GM23338 (cell line): ENCODE measurements around the gene ABI2. TPM values are rescaled to one million over a fixed set of nuclear protein-coding genes. Genes with fewer than 3 reads are reported as not detected.

Experiments
- ATAC-seq: fragments of 200-7000 bp; cut with Tn5 transposase; 3 replicates; pipeline ENCODE4 v1.9.1; 2020
- DNase-seq: peaks from one replicate; pipeline ENCODE4 v3.0.0-alpha.2; 2015; ENCODE audit warnings: low spot score
- H2AFZ ChIP-seq: fragments of 200-600 bp; sonication (generic); 2 replicates; pipeline ENCODE4 v1.8.0; 2016; ENCODE audit warnings: antibody characterized with exemption, mild to moderate bottlenecking, moderate library complexity
- H3F3A ChIP-seq: fragments of 200-600 bp; sonication (generic); replicated peaks from 2 replicates; pipeline ENCODE4 v1.8.0; 2017; ENCODE audit warnings: antibody characterized with exemption, mixed run types, low read depth
- H3K27ac ChIP-seq: fragments of 200-600 bp; sonication (generic); 2 replicates; pipeline ENCODE4 v1.6.1; 2016; ENCODE audit warnings: low read depth
- H3K27me3 ChIP-seq: fragments of 200-600 bp; sonication (generic); 2 replicates; pipeline ENCODE4 v1.8.0; 2016; ENCODE audit warnings: mild to moderate bottlenecking, mixed run types, moderate library complexity; ENCODE audit not compliant: insufficient read depth
- H3K36me3 ChIP-seq: fragments of 200-600 bp; sonication (generic); 2 replicates; pipeline ENCODE4 v1.8.0; 2016; ENCODE audit warnings: mild to moderate bottlenecking; ENCODE audit not compliant: insufficient read depth
- H3K4me1 ChIP-seq: fragments of 200-600 bp; sonication (generic); 2 replicates; pipeline ENCODE4 v1.8.0; 2016; ENCODE audit warnings: mild to moderate bottlenecking, moderate library complexity; ENCODE audit not compliant: insufficient read depth
- H3K4me2 ChIP-seq: fragments of 200-600 bp; sonication (generic); 2 replicates; pipeline ENCODE4 v1.7.1; 2017; ENCODE audit warnings: mixed run types
- H3K4me3 ChIP-seq: fragments of 200-600 bp; sonication (generic); 2 replicates; pipeline ENCODE4 v1.6.1; 2016; ENCODE audit warnings: mixed run types
- H3K79me2 ChIP-seq: fragments of 200-600 bp; sonication (generic); replicated peaks from 2 replicates; pipeline ENCODE4 v1.8.0; 2017; ENCODE audit warnings: mild to moderate bottlenecking; ENCODE audit not compliant: insufficient read depth
- H3K9me2 ChIP-seq: fragments of 200-600 bp; sonication (generic); 2 replicates; pipeline ENCODE4 v1.8.0; 2017; ENCODE audit not compliant: insufficient read depth
- H4K20me1 ChIP-seq: fragments of 200-600 bp; sonication (generic); replicated peaks from 2 replicates; pipeline ENCODE4 v1.8.0; 2017; ENCODE audit warnings: mild to moderate bottlenecking; ENCODE audit not compliant: insufficient read depth
- H3K27ac Mint-ChIP-seq: 2 replicates; pipeline ENCODE4 v1.8.0; 2020; ENCODE audit warnings: inconsistent platforms, mild to moderate bottlenecking, moderate library complexity, mixed read lengths
- H3K27me3 Mint-ChIP-seq: 3 replicates; pipeline ENCODE4 v1.8.0; 2022; ENCODE audit warnings: low read depth, mild to moderate bottlenecking, moderate library complexity, mixed read lengths, inconsistent platforms; ENCODE audit not compliant: insufficient read depth, poor library complexity
- H3K36me3 Mint-ChIP-seq: 3 replicates; pipeline ENCODE4 v1.8.0; 2021; ENCODE audit warnings: low read depth, mild to moderate bottlenecking, inconsistent platforms, moderate library complexity, mixed read lengths
- H3K4me1 Mint-ChIP-seq: 3 replicates; pipeline ENCODE4 v1.8.0; 2020; ENCODE audit warnings: mild to moderate bottlenecking, inconsistent platforms, mixed read lengths
- H3K4me3 Mint-ChIP-seq: 3 replicates; pipeline ENCODE4 v1.8.0; 2021; ENCODE audit warnings: moderate library complexity, mild to moderate bottlenecking, inconsistent platforms, mixed read lengths
- H3K9me3 Mint-ChIP-seq: 3 replicates; pipeline ENCODE4 v1.8.0; 2020; ENCODE audit warnings: moderate library complexity, mild to moderate bottlenecking, inconsistent platforms, mixed read lengths
- CREB1 ChIP-seq: fragments of 250-450 bp; sonication (Bioruptor Pico); IDR thresholded peaks from 2 replicates; pipeline ENCODE4 v1.5.0; 2020; ENCODE audit warnings: low read depth, mild to moderate bottlenecking, moderate library complexity
- ETS1 ChIP-seq: IDR thresholded peaks from 2 replicates; pipeline ENCODE4 v1.6.1; 2016; ENCODE audit warnings: antibody characterized with exemption
- EZH2 ChIP-seq: fragments of 200-600 bp; sonication (generic); IDR thresholded peaks from one replicate; pipeline ENCODE4 v1.8.0; 2017; ENCODE audit warnings: antibody characterized with exemption, mild to moderate bottlenecking, low read depth; ENCODE audit not compliant: unreplicated experiment
- EZH2phosphoT487 ChIP-seq: fragments of 200-600 bp; sonication (generic); IDR thresholded peaks from one replicate; pipeline ENCODE4 v1.8.1; 2018; ENCODE audit warnings: antibody characterized with exemption; ENCODE audit not compliant: unreplicated experiment
- JUNB ChIP-seq: IDR thresholded peaks from one replicate; pipeline ENCODE4 v1.6.1; 2016; ENCODE audit warnings: antibody characterized with exemption; ENCODE audit not compliant: unreplicated experiment
- NANOG ChIP-seq: IDR thresholded peaks from 2 replicates; pipeline ENCODE4 v1.6.1; 2016; ENCODE audit warnings: antibody characterized with exemption, borderline replicate concordance
- POLR2AphosphoS5 ChIP-seq: IDR thresholded peaks from 2 replicates; pipeline ENCODE4 v1.6.1; 2016; ENCODE audit warnings: antibody characterized with exemption, low read depth
- REST ChIP-seq: IDR thresholded peaks from one replicate; pipeline ENCODE4 v1.6.1; 2018; ENCODE audit warnings: antibody characterized with exemption; ENCODE audit not compliant: unreplicated experiment
- STAT1 ChIP-seq: IDR thresholded peaks from one replicate; pipeline ENCODE4 v1.6.1; 2016; ENCODE audit warnings: antibody characterized with exemption; ENCODE audit not compliant: unreplicated experiment
- ZNF114 ChIP-seq: fragments of 250-450 bp; sonication (Bioruptor Pico); IDR thresholded peaks from 2 replicates; pipeline ENCODE4 v1.5.0; 2020; ENCODE audit warnings: mild to moderate bottlenecking, moderate library complexity
- ZNF331 ChIP-seq: fragments of 250-450 bp; sonication (Bioruptor Pico); IDR thresholded peaks from 2 replicates; pipeline ENCODE4 v1.5.0; 2020; ENCODE audit warnings: low read depth, mild to moderate bottlenecking, moderate library complexity
- polyA plus RNA-seq: library from polyadenylated mRNA; unstranded; fragments of >200 nt; fragmentation: Nextera tagmentation; extraction: Ambion mirVana; gene quantifications from 2 replicates; pipeline ENCODE4 v1.2.1, GENCODE V29; 2016
- total RNA-seq: library from RNA; depleted of rRNA; stranded (reverse); fragments of >200 nt; shearing (Covaris generic); gene quantifications from 2 replicates; pipeline ENCODE4 v1.2.3, GENCODE V29; 2014
- TF ChIP-seq, protein P1 (sequence below): fragments of 250-450 bp; sonication (Bioruptor Pico); IDR thresholded peaks from 2 replicates; pipeline ENCODE4 v1.5.0; 2020; ENCODE audit warnings: mild to moderate bottlenecking, moderate library complexity
- TF ChIP-seq, protein P2 (sequence below), 2 experiments: fragments of 200-600 bp in 1 of 2; sonication (generic) in 1 of 2; conservative IDR thresholded peaks; 2 replicates each; pipeline versions ENCODE4 v1.5.1 to v1.6.1; 2016 to 2017; ENCODE audit warnings: antibody characterized with exemption in 2 of 2, low read depth in 2 of 2, mild to moderate bottlenecking in 2 of 2, moderate library complexity in 1 of 2

Gene ABI2
- total and polyA plus RNA-seq, 2 experiments from 2014 or later: 46.5 to 114 TPM

GRCh38 chr2:203282101-203282500 lies 46.1 kb upstream of the ABI2 start:
- Histone ChIP-seq H3K4me2 (no peak overlapping the region), H3K27me3 (no peaks in the 10 kb centered on the region), H3K4me1 (no peaks in the 10 kb centered on the region), H3F3A (peaks cover 4% of the 10 kb centered on the region; the same call in 1 of the 2 replicates), H3K27ac (no peak overlapping the region), H2AFZ (no peak overlapping the region), H3K9me2 (no peaks in the 10 kb centered on the region), H3K4me3 (no peak overlapping the region), H3K36me3 (peaks cover 21% of the 10 kb centered on the region; the same call in 1 of the 2 replicates), H4K20me1 (no peaks in the 10 kb centered on the region), H3K79me2 (no peaks in the 10 kb centered on the region)
- Mint-ChIP-seq H3K27ac (no peak overlapping the region), H3K27me3 (no peaks in the 10 kb centered on the region), H3K4me3 (no peak overlapping the region), H3K36me3 (peaks cover 46% of the 10 kb centered on the region; the same call in 2 of the 3 replicates), H3K4me1 (no peaks in the 10 kb centered on the region), H3K9me3 (no peaks in the 10 kb centered on the region)
- DNase-seq (no peak), ATAC-seq (no peak)
- TF ChIP-seq ZNF114 (CRISPR knock-in tag) (no peak), EZH2 (no peak), STAT1 (no peak), EZH2phosphoT487 (no peak), NANOG (no peak), POLR2AphosphoS5 (no peak), ZNF331 (no peak), REST (no peak), ETS1 (no peak), CREB1 (CRISPR knock-in tag) (no peak), JUNB (no peak)
- TF ChIP-seq, protein P1, sequence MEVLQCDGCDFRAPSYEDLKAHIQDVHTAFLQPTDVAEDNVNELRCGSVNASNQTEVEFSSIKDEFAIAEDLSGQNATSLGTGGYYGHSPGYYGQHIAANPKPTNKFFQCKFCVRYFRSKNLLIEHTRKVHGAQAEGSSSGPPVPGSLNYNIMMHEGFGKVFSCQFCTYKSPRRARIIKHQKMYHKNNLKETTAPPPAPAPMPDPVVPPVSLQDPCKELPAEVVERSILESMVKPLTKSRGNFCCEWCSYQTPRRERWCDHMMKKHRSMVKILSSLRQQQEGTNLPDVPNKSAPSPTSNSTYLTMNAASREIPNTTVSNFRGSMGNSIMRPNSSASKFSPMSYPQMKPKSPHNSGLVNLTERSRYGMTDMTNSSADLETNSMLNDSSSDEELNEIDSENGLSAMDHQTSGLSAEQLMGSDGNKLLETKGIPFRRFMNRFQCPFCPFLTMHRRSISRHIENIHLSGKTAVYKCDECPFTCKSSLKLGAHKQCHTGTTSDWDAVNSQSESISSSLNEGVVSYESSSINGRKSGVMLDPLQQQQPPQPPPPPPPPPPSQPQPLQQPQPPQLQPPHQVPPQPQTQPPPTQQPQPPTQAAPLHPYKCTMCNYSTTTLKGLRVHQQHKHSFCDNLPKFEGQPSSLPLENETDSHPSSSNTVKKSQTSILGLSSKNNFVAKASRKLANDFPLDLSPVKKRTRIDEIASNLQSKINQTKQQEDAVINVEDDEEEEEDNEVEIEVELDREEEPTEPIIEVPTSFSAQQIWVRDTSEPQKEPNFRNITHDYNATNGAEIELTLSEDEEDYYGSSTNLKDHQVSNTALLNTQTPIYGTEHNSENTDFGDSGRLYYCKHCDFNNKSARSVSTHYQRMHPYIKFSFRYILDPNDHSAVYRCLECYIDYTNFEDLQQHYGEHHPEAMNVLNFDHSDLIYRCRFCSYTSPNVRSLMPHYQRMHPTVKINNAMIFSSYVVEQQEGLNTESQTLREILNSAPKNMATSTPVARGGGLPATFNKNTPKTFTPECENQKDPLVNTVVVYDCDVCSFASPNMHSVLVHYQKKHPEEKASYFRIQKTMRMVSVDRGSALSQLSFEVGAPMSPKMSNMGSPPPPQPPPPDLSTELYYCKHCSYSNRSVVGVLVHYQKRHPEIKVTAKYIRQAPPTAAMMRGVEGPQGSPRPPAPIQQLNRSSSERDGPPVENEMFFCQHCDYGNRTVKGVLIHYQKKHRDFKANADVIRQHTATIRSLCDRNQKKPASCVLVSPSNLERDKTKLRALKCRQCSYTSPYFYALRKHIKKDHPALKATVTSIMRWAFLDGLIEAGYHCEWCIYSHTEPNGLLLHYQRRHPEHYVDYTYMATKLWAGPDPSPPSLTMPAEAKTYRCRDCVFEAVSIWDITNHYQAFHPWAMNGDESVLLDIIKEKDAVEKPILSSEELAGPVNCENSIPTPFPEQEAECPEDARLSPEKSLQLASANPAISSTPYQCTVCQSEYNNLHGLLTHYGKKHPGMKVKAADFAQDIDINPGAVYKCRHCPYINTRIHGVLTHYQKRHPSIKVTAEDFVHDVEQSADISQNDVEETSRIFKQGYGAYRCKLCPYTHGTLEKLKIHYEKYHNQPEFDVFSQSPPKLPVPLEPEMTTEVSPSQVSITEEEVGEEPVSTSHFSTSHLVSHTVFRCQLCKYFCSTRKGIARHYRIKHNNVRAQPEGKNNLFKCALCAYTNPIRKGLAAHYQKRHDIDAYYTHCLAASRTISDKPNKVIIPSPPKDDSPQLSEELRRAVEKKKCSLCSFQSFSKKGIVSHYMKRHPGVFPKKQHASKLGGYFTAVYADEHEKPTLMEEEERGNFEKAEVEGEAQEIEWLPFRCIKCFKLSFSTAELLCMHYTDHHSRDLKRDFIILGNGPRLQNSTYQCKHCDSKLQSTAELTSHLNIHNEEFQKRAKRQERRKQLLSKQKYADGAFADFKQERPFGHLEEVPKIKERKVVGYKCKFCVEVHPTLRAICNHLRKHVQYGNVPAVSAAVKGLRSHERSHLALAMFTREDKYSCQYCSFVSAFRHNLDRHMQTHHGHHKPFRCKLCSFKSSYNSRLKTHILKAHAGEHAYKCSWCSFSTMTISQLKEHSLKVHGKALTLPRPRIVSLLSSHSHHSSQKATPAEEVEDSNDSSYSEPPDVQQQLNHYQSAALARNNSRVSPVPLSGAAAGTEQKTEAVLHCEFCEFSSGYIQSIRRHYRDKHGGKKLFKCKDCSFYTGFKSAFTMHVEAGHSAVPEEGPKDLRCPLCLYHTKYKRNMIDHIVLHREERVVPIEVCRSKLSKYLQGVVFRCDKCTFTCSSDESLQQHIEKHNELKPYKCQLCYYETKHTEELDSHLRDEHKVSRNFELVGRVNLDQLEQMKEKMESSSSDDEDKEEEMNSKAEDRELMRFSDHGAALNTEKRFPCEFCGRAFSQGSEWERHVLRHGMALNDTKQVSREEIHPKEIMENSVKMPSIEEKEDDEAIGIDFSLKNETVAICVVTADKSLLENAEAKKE (CRISPR knock-in tag): no peak
- TF ChIP-seq, protein P2, sequence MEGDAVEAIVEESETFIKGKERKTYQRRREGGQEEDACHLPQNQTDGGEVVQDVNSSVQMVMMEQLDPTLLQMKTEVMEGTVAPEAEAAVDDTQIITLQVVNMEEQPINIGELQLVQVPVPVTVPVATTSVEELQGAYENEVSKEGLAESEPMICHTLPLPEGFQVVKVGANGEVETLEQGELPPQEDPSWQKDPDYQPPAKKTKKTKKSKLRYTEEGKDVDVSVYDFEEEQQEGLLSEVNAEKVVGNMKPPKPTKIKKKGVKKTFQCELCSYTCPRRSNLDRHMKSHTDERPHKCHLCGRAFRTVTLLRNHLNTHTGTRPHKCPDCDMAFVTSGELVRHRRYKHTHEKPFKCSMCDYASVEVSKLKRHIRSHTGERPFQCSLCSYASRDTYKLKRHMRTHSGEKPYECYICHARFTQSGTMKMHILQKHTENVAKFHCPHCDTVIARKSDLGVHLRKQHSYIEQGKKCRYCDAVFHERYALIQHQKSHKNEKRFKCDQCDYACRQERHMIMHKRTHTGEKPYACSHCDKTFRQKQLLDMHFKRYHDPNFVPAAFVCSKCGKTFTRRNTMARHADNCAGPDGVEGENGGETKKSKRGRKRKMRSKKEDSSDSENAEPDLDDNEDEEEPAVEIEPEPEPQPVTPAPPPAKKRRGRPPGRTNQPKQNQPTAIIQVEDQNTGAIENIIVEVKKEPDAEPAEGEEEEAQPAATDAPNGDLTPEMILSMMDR (conservative IDR thresholded peaks at IDR 0.05; ENCODE audit: low read depth in 2 of 2): no peak
